Measurements from ENCODE around the gene TNNI3. TPM values are rescaled to one million over a fixed set of nuclear protein-coding genes. Genes with fewer than 3 reads are reported as not detected.

TNNI3 gene
- total and polyA plus RNA-seq, 3 donors from 2014 or later = 14.2 to 30.3 (median 20.8) TPM

DNA sequence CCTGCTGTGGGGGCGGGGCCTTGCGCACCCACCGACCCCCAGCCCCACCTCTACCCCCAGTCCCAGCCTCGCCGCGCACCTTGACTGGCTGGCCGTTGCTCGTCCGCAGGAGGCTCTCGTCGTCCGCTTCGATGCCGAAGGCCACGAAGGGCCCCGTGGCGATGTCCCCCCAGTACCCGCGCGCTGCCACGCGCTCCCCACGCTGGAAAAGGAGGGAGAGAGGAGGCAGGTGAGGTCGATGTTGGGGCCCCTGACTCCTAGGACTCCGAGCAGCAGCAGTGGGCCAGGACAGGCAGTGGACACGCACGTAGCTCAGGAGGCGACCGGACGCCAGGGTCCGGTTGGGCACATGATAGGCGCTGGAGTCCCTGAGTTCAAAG is 3.4 kb upstream of the TNNI3 start:
- no peak for DNase-seq
- Histone ChIP-seq H3K9me3 (no peaks in the 10 kb centered on the region), H3K27ac (no peak overlapping the region), H3K36me3 (ENCODE audit: low read depth, missing control alignments) (no peaks in the 10 kb centered on the region), H3K4me1 (peaks cover 12% of the 10 kb centered on the region), H3K4me3 (peak overlapping the region; percentile 15 to 32), H3K27me3 (no peaks in the 10 kb centered on the region)
- 5% methylated on average over 31 of the region's 32 CpGs; no CpG with 5 or more reads in 1 of the 2 donors for WGBS, 2 donors
- intact Hi-C loops (cut with DNase I; ENCODE audit: low total_unique reads) = no loop called here
- TF ChIP-seq, protein P1, sequence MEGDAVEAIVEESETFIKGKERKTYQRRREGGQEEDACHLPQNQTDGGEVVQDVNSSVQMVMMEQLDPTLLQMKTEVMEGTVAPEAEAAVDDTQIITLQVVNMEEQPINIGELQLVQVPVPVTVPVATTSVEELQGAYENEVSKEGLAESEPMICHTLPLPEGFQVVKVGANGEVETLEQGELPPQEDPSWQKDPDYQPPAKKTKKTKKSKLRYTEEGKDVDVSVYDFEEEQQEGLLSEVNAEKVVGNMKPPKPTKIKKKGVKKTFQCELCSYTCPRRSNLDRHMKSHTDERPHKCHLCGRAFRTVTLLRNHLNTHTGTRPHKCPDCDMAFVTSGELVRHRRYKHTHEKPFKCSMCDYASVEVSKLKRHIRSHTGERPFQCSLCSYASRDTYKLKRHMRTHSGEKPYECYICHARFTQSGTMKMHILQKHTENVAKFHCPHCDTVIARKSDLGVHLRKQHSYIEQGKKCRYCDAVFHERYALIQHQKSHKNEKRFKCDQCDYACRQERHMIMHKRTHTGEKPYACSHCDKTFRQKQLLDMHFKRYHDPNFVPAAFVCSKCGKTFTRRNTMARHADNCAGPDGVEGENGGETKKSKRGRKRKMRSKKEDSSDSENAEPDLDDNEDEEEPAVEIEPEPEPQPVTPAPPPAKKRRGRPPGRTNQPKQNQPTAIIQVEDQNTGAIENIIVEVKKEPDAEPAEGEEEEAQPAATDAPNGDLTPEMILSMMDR (IDR thresholded peaks at IDR 0.05) = no peak
- no peak for TF ChIP-seq POLR2A (IDR thresholded peaks at IDR 0.05)

DNA sequence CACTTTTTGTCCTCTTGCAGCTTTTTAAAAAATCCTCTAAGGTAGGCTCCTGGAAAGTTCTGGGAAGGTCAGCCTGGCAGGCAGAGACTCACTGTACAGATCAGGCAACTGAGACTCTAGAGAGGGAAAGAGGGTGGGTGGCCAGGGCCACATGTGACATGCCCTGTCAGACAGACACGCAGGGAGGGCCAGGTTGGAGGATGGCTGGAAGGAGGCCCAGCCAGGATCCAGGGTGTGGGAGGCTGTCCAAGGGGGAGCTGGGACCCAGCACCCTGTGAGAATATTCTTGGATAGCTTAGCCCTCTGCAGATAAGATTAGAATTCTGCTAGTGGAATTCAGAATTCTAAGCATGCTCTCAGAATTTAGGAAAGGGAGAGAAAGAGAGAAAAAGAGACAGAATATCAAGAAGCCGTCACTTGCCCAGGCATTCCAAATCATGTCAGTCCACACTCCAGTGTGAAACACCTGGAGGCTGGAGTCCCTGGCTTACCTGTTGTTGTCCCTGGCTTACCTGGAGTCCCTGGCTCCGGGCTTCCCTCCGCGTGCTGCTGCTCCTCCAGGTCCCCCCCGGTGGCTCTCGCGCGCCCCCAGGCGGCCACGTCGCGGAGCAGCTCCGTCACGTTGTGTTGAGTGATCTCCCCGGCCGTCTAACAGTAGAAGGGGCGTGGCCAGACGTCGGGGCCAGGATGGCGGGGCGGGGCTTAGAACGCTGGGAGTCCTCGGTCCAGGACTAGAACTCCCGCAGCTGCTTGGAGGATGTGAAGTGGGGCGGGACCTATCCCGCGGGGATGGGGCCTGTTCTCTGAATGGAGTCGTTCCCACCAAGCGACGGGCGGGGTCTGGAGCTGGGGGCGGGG is 2.8 kb upstream of the TNNI3 start:
- H3K4me3 ChIP-seq = peak overlapping the region; percentile 15 to 32
- peaks cover 12% of the 10 kb centered on the region for H3K4me1 ChIP-seq
- H3K9me3 ChIP-seq = no peaks in the 10 kb centered on the region
- H3K27me3 ChIP-seq = no peaks in the 10 kb centered on the region
- TF ChIP-seq POLR2A (IDR thresholded peaks at IDR 0.05) = no peak
- TF ChIP-seq, protein P1 (IDR thresholded peaks at IDR 0.05) = peak; percentile 58 to 86 (median 82)
- intact Hi-C loops (cut with DNase I; ENCODE audit: low total_unique reads) = no loop called here
- no peaks in the 10 kb centered on the region for H3K36me3 ChIP-seq (ENCODE audit: low read depth, missing control alignments)
- peak; percentile 92 for DNase-seq
- WGBS, 2 donors = 4 to 6% methylated on average over 10 to 17 of the region's 33 CpGs
- H3K27ac ChIP-seq = no peak overlapping the region

DNA sequence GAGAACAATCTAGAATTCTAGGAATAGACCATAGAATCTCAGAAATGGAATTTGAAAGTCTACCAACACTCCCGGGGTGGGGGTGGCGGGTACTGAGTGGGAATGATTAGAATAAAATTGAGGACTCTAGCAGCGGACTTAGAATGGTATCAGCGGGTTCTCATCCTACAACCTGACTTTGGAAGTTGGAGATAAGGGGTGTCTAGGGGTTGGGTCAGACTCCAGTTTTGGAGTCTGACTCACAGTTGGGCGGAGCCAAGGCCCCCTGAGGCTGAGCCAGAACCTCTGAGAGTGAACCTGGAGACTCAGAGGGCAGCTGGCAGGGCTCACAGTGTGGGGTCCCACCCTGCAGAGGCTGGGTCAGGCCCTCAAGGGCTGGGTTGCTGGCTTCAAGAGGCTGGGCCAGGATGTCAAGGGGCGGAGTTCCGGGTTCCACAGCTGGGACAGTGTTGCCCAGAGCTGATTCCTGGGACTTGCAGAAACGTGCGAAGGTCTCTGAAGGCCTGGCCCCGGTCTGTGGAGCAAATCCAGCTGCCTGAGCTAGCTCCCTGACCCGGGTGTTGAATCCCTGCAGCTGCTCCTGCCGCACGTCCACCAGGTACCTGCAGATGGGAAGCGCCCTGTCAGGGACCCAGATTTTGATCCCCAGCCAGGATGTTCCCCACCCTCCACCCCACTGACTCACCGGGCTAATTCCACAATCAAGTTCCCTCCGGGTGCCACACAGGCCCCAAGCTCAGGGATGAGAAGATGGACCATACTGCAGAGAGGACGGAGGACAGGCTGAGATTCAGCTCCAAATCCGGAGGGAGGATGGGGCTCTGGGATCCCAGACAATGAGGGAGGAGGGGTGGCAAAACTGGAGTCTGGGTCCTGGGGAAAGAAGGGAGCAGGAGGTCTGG is 1.6 kb upstream of the TNNI3 start:
- Histone ChIP-seq H3K27ac (no peak overlapping the region), H3K9me3 (no peaks in the 10 kb centered on the region), H3K4me3 (no peak overlapping the region), H3K36me3 (ENCODE audit: low read depth, missing control alignments) (no peaks in the 10 kb centered on the region), H3K27me3 (no peaks in the 10 kb centered on the region), H3K4me1 (peaks cover 12% of the 10 kb centered on the region)
- WGBS, 2 donors = 62 to 68% methylated on average over 7 to 18 of the region's 18 CpGs
- TF ChIP-seq, protein P1 (IDR thresholded peaks at IDR 0.05) = no peak
- TF ChIP-seq POLR2A (IDR thresholded peaks at IDR 0.05) = no peak
- no peak for DNase-seq
- intact Hi-C loops (cut with DNase I; ENCODE audit: low total_unique reads) = no loop called here

DNA sequence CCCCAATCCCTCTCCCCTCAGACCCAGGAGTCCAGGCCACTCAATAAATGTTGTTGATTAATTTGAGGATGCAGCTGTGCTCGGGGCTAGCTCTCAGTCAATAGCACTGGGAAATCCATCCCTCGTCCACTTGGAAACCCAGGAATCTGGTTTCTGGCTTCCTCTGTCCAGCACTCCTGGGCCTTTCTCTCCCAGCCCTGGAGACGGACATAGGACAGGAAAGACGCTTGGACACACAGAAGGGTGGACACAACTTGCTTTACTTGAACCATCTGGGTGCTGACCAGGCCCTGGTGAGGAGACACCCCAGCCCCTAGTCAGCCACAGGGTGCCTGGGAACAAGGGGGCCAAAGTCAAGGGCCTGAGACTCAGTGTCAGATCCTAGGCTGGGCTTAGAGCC is 891 bp upstream of the TNNI3 start:
- Histone ChIP-seq H3K27ac (no peak overlapping the region), H3K27me3 (no peaks in the 10 kb centered on the region), H3K36me3 (ENCODE audit: low read depth, missing control alignments) (no peaks in the 10 kb centered on the region), H3K4me3 (no peak overlapping the region), H3K9me3 (no peaks in the 10 kb centered on the region), H3K4me1 (peaks cover 12% of the 10 kb centered on the region)
- 61 to 80% methylated on average over 4 of the region's 4 CpGs for WGBS, 2 donors
- intact Hi-C loops (cut with DNase I; ENCODE audit: low total_unique reads) = no loop called here
- no peak for DNase-seq
- TF ChIP-seq, protein P1 (IDR thresholded peaks at IDR 0.05) = no peak
